Hematopoietic multipotent progenitor cell treated with erythropoietin and hydrocortisone succinate and interleukin-3 and kit ligand, for 17 days (in vitro differentiated cells): ENCODE results near the gene SCRN2.
A peak's percentile ranks its signal among the peaks of the same experiment; 100 is the strongest.

ENCODE experiments used
- DNase-seq: peaks from one replicate; pipeline ENCODE4 v3.0.0-alpha.2; 2015; ENCODE audit warnings: low spot score

The SCRN2 gene

GRCh38 chr17:47821031-47821423, 20.0 kb downstream of the SCRN2 start:
- DNase-seq: no peak

- DNase-seq: no peak
These were observed 20.9 kb downstream of the SCRN2 start for GRCh38 chr17:47820033-47820789.

- no peak for DNase-seq
These were observed 21.6 kb downstream of the SCRN2 start for GRCh38 chr17:47819475-47819874.

- no peak for DNase-seq
These were observed 22.9 kb downstream of the SCRN2 start for GRCh38 chr17:47818002-47818695.

GRCh38 chr17:47816947-47817346, 24.1 kb downstream of the SCRN2 start:
- no peak for DNase-seq

- DNase-seq: no peak
These were observed 24.9 kb downstream of the SCRN2 start for GRCh38 chr17:47816111-47816735.

GRCh38 chr17:47815106-47815918, 25.8 kb downstream of the SCRN2 start:
- no peak for DNase-seq

- no peak for DNase-seq
These were observed 27.5 kb downstream of the SCRN2 start for GRCh38 chr17:47813512-47814031.

GRCh38 chr17:47813077-47813476, 28.0 kb downstream of the SCRN2 start:
- no peak for DNase-seq

GRCh38 chr17:47812146-47812920, 28.7 kb downstream of the SCRN2 start:
- DNase-seq: no peak

- no peak for DNase-seq
These were observed 29.4 kb downstream of the SCRN2 start for GRCh38 chr17:47811709-47812108.

- DNase-seq: no peak
These were observed 30.0 kb downstream of the SCRN2 start for GRCh38 chr17:47810901-47811635.

- DNase-seq: peak; percentile 80
These were observed 30.8 kb downstream of the SCRN2 start for GRCh38 chr17:47810200-47810821.

- no peak for DNase-seq
These were observed 32.1 kb downstream of the SCRN2 start for GRCh38 chr17:47808830-47809480.

GRCh38 chr17:47808036-47808829, 32.8 kb downstream of the SCRN2 start:
- no peak for DNase-seq

- DNase-seq: no peak
These were observed 33.7 kb downstream of the SCRN2 start for GRCh38 chr17:47807421-47807820.

- no peak for DNase-seq
These were observed 34.2 kb downstream of the SCRN2 start for GRCh38 chr17:47806913-47807255.

GRCh38 chr17:47806026-47806912, 34.8 kb downstream of the SCRN2 start:
- no peak for DNase-seq
